NCI-H2196 (cell line): ENCODE results near the gene ADAM15.

Source experiments
- DNase-seq: peaks from one replicate; lab custom pipeline; 2025; ENCODE audit not compliant: unreplicated experiment; lab: John Stamatoyannopoulos, UW

ADAM15 gene

GRCh38 chr1:155029513-155030242, 21.4 kb upstream of the ADAM15 start:
- no peak for DNase-seq

- DNase-seq, result no peak
Measured at GRCh38 chr1:155030243-155030795, 20.8 kb upstream of the ADAM15 start.

- no peak for DNase-seq
Measured at GRCh38 chr1:155030899-155031298, 20.2 kb upstream of the ADAM15 start.

GRCh38 chr1:155032886-155033285, 18.2 kb upstream of the ADAM15 start:
- DNase-seq, result no peak

GRCh38 chr1:155033524-155033923, 17.6 kb upstream of the ADAM15 start, which contains the start of the genes DCST1 and DCST2:
Gene DCST1, plus strand, starts transcription at chr1:155033824. Its CDS starts 213 bp downstream, at chr1:155034037.
Gene DCST2, minus strand, starts transcription at chr1:155033781. Its CDS starts 80 bp downstream, at chr1:155033701.
- no peak for DNase-seq

GRCh38 chr1:155034318-155035208, 16.6 kb upstream of the ADAM15 start:
- DNase-seq, result no peak

GRCh38 chr1:155035936-155036335, 15.2 kb upstream of the ADAM15 start:
- DNase-seq, result no peak

GRCh38 chr1:155037043-155037442, 14.1 kb upstream of the ADAM15 start:
- DNase-seq, result no peak

GRCh38 chr1:155037851-155038441, 13.2 kb upstream of the ADAM15 start:
- no peak for DNase-seq

- no peak for DNase-seq
Measured at GRCh38 chr1:155038602-155039307, 12.4 kb upstream of the ADAM15 start.

- DNase-seq, result no peak
Measured at GRCh38 chr1:155039308-155039669, 11.8 kb upstream of the ADAM15 start.

- DNase-seq, result no peak
Measured at GRCh38 chr1:155040358-155041093, 10.6 kb upstream of the ADAM15 start.

- DNase-seq, result no peak
Measured at GRCh38 chr1:155042789-155043188, 8.3 kb upstream of the ADAM15 start.

GRCh38 chr1:155043301-155043702, 7.8 kb upstream of the ADAM15 start:
- DNase-seq, result no peak

GRCh38 chr1:155043793-155044192, 7.3 kb upstream of the ADAM15 start:
- no peak for DNase-seq

GRCh38 chr1:155044365-155044764, 6.8 kb upstream of the ADAM15 start:
- DNase-seq, result no peak

GRCh38 chr1:155044812-155045657, 6.1 kb upstream of the ADAM15 start:
- DNase-seq, result peak; percentile 92

GRCh38 chr1:155048449-155049334, 2.4 kb upstream of the ADAM15 start:
- DNase-seq, result no peak
